ENCODE data around the gene CACNA2D4. TPM values are rescaled to one million over a fixed set of nuclear protein-coding genes. Genes with fewer than 3 reads are reported as not detected.

Gene CACNA2D4
- total RNA-seq, 1 experiment from 2014 or later = 0.37 TPM

- DNase-seq = no peak
- Histone ChIP-seq H2AFZ (ENCODE audit: low read length) (no peak overlapping the region), H3K36me3 (ENCODE audit: insufficient read depth, low read length) (no peaks in the 10 kb centered on the region), H3K4me3 (ENCODE audit: low read length) (no peak overlapping the region), H3K79me2 (ENCODE audit: low read length) (no peaks in the 10 kb centered on the region), H4K20me1 (ENCODE audit: insufficient read depth, low read depth, low read length) (no peaks in the 10 kb centered on the region), H3K27ac (ENCODE audit: low read length) (no peak overlapping the region), H3K9me3 (ENCODE audit: low read length) (no peaks in the 10 kb centered on the region), H3K4me1 (ENCODE audit: low read length) (peaks cover 54% of the 10 kb centered on the region), H3K9ac (ENCODE audit: low read length) (no peak overlapping the region), H3K27me3 (ENCODE audit: low read length) (no peaks in the 10 kb centered on the region), H3K9me2 (replicated peaks; ENCODE audit: insufficient read depth, low read length) (no peaks in the 10 kb centered on the region), H3K4me2 (ENCODE audit: low read depth, low read length, poor library complexity, severe bottlenecking) (no peak overlapping the region)
Measured at GRCh38 chr12:1798641-1799020, 119.8 kb downstream of the CACNA2D4 start.

GRCh38 chr12:1797991-1798640, 120.3 kb downstream of the CACNA2D4 start:
- Histone ChIP-seq H3K27me3 (ENCODE audit: low read length) (no peaks in the 10 kb centered on the region), H3K36me3 (ENCODE audit: insufficient read depth, low read length) (no peaks in the 10 kb centered on the region), H3K4me3 (ENCODE audit: low read length) (no peak overlapping the region), H4K20me1 (ENCODE audit: insufficient read depth, low read depth, low read length) (no peaks in the 10 kb centered on the region), H3K79me2 (ENCODE audit: low read length) (no peaks in the 10 kb centered on the region), H3K4me2 (ENCODE audit: low read depth, low read length, poor library complexity, severe bottlenecking) (no peak overlapping the region), H3K9me2 (replicated peaks; ENCODE audit: insufficient read depth, low read length) (no peaks in the 10 kb centered on the region), H3K27ac (ENCODE audit: low read length) (no peak overlapping the region), H3K4me1 (ENCODE audit: low read length) (peaks cover 54% of the 10 kb centered on the region), H3K9me3 (ENCODE audit: low read length) (no peaks in the 10 kb centered on the region), H3K9ac (ENCODE audit: low read length) (no peak overlapping the region), H2AFZ (ENCODE audit: low read length) (no peak overlapping the region)
- no peak for DNase-seq

- Histone ChIP-seq H3K4me1 (ENCODE audit: low read length) (peaks cover 54% of the 10 kb centered on the region), H3K9ac (ENCODE audit: low read length) (peak overlapping the region; percentile 78)
Measured at GRCh38 chr12:1797011-1797901, 121.2 kb downstream of the CACNA2D4 start.

GRCh38 chr12:1796515-1797010, 121.9 kb downstream of the CACNA2D4 start:
- H3K27ac ChIP-seq (ENCODE audit: low read length) = no peak overlapping the region
- no peaks in the 10 kb centered on the region for H3K9me3 ChIP-seq (ENCODE audit: low read length)
- H3K79me2 ChIP-seq (ENCODE audit: low read length) = no peaks in the 10 kb centered on the region
- peak overlapping the region; percentile 85 for H3K4me2 ChIP-seq (ENCODE audit: low read depth, low read length, poor library complexity, severe bottlenecking)
- H3K4me3 ChIP-seq (ENCODE audit: low read length) = peak overlapping the region; percentile 66
- H3K36me3 ChIP-seq (ENCODE audit: insufficient read depth, low read length) = no peaks in the 10 kb centered on the region
- H3K27me3 ChIP-seq (ENCODE audit: low read length) = no peaks in the 10 kb centered on the region
- H4K20me1 ChIP-seq (ENCODE audit: insufficient read depth, low read depth, low read length) = peaks cover 4% of the 10 kb centered on the region
- H3K9me2 ChIP-seq (replicated peaks; ENCODE audit: insufficient read depth, low read length) = no peaks in the 10 kb centered on the region
- peak; percentile 73 for DNase-seq
- peak overlapping the region; percentile 63; the same call in 1 of the 2 replicates for H2AFZ ChIP-seq (ENCODE audit: low read length)
- peak overlapping the region; percentile 78 for H3K9ac ChIP-seq (ENCODE audit: low read length)
- H3K4me1 ChIP-seq (ENCODE audit: low read length) = peaks cover 47% of the 10 kb centered on the region

More at GRCh38 chr12:1797011-1797901, 121.2 kb downstream of the CACNA2D4 start:
- DNase-seq = peak; percentile 73
- Histone ChIP-seq H3K27me3 (ENCODE audit: low read length) (no peaks in the 10 kb centered on the region), H3K4me2 (ENCODE audit: low read depth, low read length, poor library complexity, severe bottlenecking) (peak overlapping the region; percentile 85), H4K20me1 (ENCODE audit: insufficient read depth, low read depth, low read length) (no peaks in the 10 kb centered on the region), H3K79me2 (ENCODE audit: low read length) (no peaks in the 10 kb centered on the region), H3K36me3 (ENCODE audit: insufficient read depth, low read length) (no peaks in the 10 kb centered on the region), H3K27ac (ENCODE audit: low read length) (no peak overlapping the region), H3K9me2 (replicated peaks; ENCODE audit: insufficient read depth, low read length) (no peaks in the 10 kb centered on the region), H3K9me3 (ENCODE audit: low read length) (no peaks in the 10 kb centered on the region), H3K4me3 (ENCODE audit: low read length) (peak overlapping the region; percentile 66), H2AFZ (ENCODE audit: low read length) (peak overlapping the region; percentile 63)

- Histone ChIP-seq H2AFZ (ENCODE audit: low read length) (peak overlapping the region; percentile 31; the same call in 1 of the 2 replicates), H3K4me3 (ENCODE audit: low read length) (peak overlapping the region; percentile 66), H3K4me2 (ENCODE audit: low read depth, low read length, poor library complexity, severe bottlenecking) (peak overlapping the region; percentile 85), H3K9ac (ENCODE audit: low read length) (peak overlapping the region; percentile 78), H3K9me3 (ENCODE audit: low read length) (no peaks in the 10 kb centered on the region), H3K4me1 (ENCODE audit: low read length) (peaks cover 41% of the 10 kb centered on the region), H3K79me2 (ENCODE audit: low read length) (no peaks in the 10 kb centered on the region), H3K36me3 (ENCODE audit: insufficient read depth, low read length) (no peaks in the 10 kb centered on the region), H4K20me1 (ENCODE audit: insufficient read depth, low read depth, low read length) (peaks cover 8% of the 10 kb centered on the region), H3K27me3 (ENCODE audit: low read length) (no peaks in the 10 kb centered on the region), H3K9me2 (replicated peaks; ENCODE audit: insufficient read depth, low read length) (no peaks in the 10 kb centered on the region), H3K27ac (ENCODE audit: low read length) (no peak overlapping the region)
- peak; percentile 96 for DNase-seq
Measured at GRCh38 chr12:1795785-1796514, 122.5 kb downstream of the CACNA2D4 start.

- Histone ChIP-seq H2AFZ (ENCODE audit: low read length) (no peak overlapping the region), H3K4me2 (ENCODE audit: low read depth, low read length, poor library complexity, severe bottlenecking) (peak overlapping the region; percentile 85), H3K9me2 (replicated peaks; ENCODE audit: insufficient read depth, low read length) (no peaks in the 10 kb centered on the region), H3K9ac (ENCODE audit: low read length) (peak overlapping the region; percentile 45; the same call in 1 of the 2 replicates), H3K27ac (ENCODE audit: low read length) (no peak overlapping the region), H3K9me3 (ENCODE audit: low read length) (no peaks in the 10 kb centered on the region), H3K4me3 (ENCODE audit: low read length) (no peak overlapping the region), H3K4me1 (ENCODE audit: low read length) (peaks cover 35% of the 10 kb centered on the region), H3K27me3 (ENCODE audit: low read length) (no peaks in the 10 kb centered on the region), H3K36me3 (ENCODE audit: insufficient read depth, low read length) (no peaks in the 10 kb centered on the region), H3K79me2 (ENCODE audit: low read length) (no peaks in the 10 kb centered on the region), H4K20me1 (ENCODE audit: insufficient read depth, low read depth, low read length) (peaks cover 15% of the 10 kb centered on the region)
- DNase-seq = no peak
Measured at GRCh38 chr12:1795221-1795784, 123.1 kb downstream of the CACNA2D4 start.

- Histone ChIP-seq H3K4me3 (ENCODE audit: low read length) (no peak overlapping the region), H3K36me3 (ENCODE audit: insufficient read depth, low read length) (no peaks in the 10 kb centered on the region), H3K4me1 (ENCODE audit: low read length) (peaks cover 27% of the 10 kb centered on the region), H3K9ac (ENCODE audit: low read length) (no peak overlapping the region), H3K79me2 (ENCODE audit: low read length) (no peaks in the 10 kb centered on the region), H3K27me3 (ENCODE audit: low read length) (no peaks in the 10 kb centered on the region), H3K9me3 (ENCODE audit: low read length) (no peaks in the 10 kb centered on the region), H4K20me1 (ENCODE audit: insufficient read depth, low read depth, low read length) (peaks cover 15% of the 10 kb centered on the region), H3K9me2 (replicated peaks; ENCODE audit: insufficient read depth, low read length) (no peaks in the 10 kb centered on the region), H3K4me2 (ENCODE audit: low read depth, low read length, poor library complexity, severe bottlenecking) (no peak overlapping the region), H2AFZ (ENCODE audit: low read length) (no peak overlapping the region), H3K27ac (ENCODE audit: low read length) (no peak overlapping the region)
- no peak for DNase-seq
Measured at GRCh38 chr12:1794440-1795090, 123.9 kb downstream of the CACNA2D4 start.
